ENCODE data around the gene ALPG.

DNA sequence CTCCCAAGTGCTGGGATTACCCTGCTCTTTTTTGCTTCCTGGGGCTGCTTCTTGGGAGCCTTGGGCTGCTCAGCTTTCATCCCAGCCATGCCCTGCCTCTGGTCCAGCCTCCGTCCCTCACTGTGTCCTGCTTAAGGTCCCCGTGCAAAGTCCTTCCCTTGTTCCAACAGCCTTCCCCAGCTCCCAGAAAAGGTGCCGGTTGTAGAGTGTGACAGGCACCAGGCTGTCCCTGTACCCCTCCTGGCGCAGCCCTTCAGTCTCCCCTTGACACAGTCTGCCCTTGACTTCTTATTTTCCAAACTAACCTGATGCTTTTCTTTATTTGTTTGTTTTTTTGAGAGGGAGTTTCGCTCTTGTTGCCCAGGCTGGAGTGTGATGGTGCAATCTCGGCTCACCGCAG lies 29.2 kb downstream of the ALPG start:
- TF ChIP-seq POLR2AphosphoS5 (IDR thresholded peaks at IDR 0.05; ENCODE audit: borderline replicate concordance, low read depth, low read length) (no peak), EZH2 (IDR thresholded peaks at IDR 0.05) (no peak), FOXP2 (optimal IDR thresholded peaks at IDR 0.05; ENCODE audit: control extremely low read depth, extremely low read length, insufficient read depth) (no peak)

All from SK-N-MC (cell line).